Effector memory CD4-positive, alpha-beta T cell (primary cell): Measurements from ENCODE around the gene EFCAB8.

Source experiments
- DNase-seq, 3 donors: peaks; one replicate each; pipeline ENCODE4 v3.0.0-alpha.2; 2020
- H3K27ac ChIP-seq: 2 replicates; pipeline ENCODE4 v1.7.0; 2013; ENCODE audit warnings: mild to moderate bottlenecking, low read length, moderate library complexity; ENCODE audit not compliant: insufficient read depth, poor library complexity, severe bottlenecking
- H3K27me3 ChIP-seq: replicated peaks from 2 replicates; pipeline ENCODE4 v1.7.0; 2013; ENCODE audit warnings: mild to moderate bottlenecking, low read length; ENCODE audit not compliant: insufficient read depth, control insufficient read depth, poor library complexity, severe bottlenecking
- H3K36me3 ChIP-seq: 2 replicates; pipeline ENCODE4 v1.7.0; 2013; ENCODE audit warnings: mild to moderate bottlenecking, low read length, moderate library complexity; ENCODE audit not compliant: control insufficient read depth, insufficient read depth
- H3K4me1 ChIP-seq: 2 replicates; pipeline ENCODE4 v1.7.0; 2013; ENCODE audit warnings: low read length, mild to moderate bottlenecking; ENCODE audit not compliant: control insufficient read depth, insufficient read depth, poor library complexity, severe bottlenecking
- H3K4me3 ChIP-seq: 2 replicates; pipeline ENCODE4 v1.7.0; 2013; ENCODE audit warnings: low read length, low read depth, mild to moderate bottlenecking; ENCODE audit not compliant: insufficient read depth, poor library complexity, severe bottlenecking
- H3K9me3 ChIP-seq: 2 replicates; pipeline ENCODE4 v1.7.0; 2013; ENCODE audit warnings: mild to moderate bottlenecking, low read length, moderate library complexity; ENCODE audit not compliant: control insufficient read depth

EFCAB8 gene

DNA sequence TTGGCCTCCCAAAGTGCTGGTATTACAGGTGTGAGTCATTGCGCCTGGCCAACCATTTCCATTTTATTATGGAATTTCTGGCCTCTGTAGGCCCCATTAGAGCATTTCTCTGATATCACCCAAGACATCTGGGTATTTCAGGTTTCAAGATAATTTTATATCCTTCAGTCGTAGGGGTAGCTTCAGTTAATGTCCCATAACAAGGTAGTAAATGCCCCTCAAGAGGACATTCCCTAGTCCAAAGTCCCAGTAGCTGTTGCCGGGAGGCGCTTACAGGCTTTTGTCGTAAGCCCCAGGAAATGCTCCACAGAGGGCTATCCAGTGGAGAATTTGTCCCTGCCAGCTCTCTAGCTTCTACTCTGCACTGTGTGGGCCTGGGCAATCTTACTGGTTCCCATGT lies 24.4 kb downstream of the EFCAB8 start:
- Histone ChIP-seq H3K4me3 (no peak overlapping the region), H3K36me3 (no peaks in the 10 kb centered on the region), H3K9me3 (no peaks in the 10 kb centered on the region), H3K4me1 (no peaks in the 10 kb centered on the region), H3K27ac (no peak overlapping the region), H3K27me3 (no peaks in the 10 kb centered on the region)
- DNase-seq: no peak

DNA sequence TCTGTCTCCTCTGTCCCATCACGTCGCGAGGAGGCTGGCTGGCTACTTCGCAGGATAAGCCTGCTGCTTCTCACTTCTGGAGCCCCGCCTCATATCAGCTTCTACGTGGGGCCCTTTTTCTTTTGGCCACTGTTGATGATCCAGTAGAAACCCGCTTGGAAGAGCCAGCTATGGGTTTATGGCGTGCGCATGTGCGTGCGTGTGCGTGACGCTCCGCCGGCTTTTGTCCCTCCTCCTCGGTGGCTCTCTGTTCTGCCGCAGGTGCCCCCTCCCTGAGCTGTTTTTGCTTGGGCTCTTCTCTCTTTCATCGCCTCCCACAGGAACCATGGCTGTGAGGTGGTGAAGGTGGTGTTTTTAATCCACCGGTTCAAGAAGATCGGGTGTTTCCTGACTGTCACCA lies 26.5 kb downstream of the EFCAB8 start:
- no peak overlapping the region for H3K4me3 ChIP-seq

DNA sequence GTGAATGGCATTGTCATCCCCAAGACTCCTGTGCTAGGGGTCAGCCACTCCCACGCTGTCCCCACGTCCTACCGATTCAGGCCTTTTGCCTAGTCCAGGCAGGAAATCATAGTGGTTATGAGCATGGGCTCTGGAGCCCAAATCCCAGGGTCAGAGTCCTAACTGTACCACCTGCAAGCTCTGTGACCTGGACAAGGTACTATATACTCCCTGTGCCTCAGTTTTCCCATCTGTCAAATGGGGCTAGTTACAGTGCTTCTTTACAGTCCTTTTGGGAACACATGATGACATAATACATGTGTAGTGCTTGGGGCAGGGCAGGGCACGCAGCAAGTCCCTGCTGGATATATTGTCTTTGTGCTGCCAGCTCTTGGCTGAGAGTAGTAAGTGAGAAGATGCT lies 27.2 kb downstream of the EFCAB8 start:
- no peaks in the 10 kb centered on the region for H3K9me3 ChIP-seq
- DNase-seq: no peak
- H3K27ac ChIP-seq: no peak overlapping the region
- no peaks in the 10 kb centered on the region for H3K4me1 ChIP-seq
- H3K27me3 ChIP-seq: no peaks in the 10 kb centered on the region
- no peak overlapping the region for H3K4me3 ChIP-seq
- no peaks in the 10 kb centered on the region for H3K36me3 ChIP-seq

More for the DNA sequence above, 26.5 kb downstream of the EFCAB8 start:
- no peaks in the 10 kb centered on the region for H3K4me1 ChIP-seq
- no peak for DNase-seq
- H3K27me3 ChIP-seq: no peaks in the 10 kb centered on the region
- no peak overlapping the region for H3K27ac ChIP-seq
- no peaks in the 10 kb centered on the region for H3K36me3 ChIP-seq
- H3K9me3 ChIP-seq: no peaks in the 10 kb centered on the region

DNA sequence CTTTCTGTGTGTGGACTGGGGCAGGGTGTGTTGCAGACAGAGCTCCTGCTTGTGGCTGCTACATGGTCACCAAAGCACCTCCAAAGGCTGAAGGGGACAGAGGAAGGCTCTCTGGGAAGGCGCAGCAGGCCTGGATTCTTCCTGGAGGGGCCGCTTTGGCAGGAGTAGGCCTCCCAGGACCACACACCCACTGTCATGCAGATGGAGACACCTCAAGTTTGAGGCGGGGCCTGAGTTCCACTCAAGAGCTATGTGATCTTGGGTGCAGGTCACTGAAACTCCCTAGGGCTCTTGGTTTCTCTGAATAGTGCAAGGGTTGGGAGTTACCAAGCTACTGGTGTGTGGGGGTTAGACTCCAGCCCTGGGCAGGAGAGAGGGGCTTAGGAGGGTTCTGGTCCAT lies 27.9 kb downstream of the EFCAB8 start:
- Histone ChIP-seq H3K4me1 (no peaks in the 10 kb centered on the region), H3K9me3 (no peaks in the 10 kb centered on the region), H3K27me3 (no peaks in the 10 kb centered on the region), H3K4me3 (no peak overlapping the region), H3K36me3 (no peaks in the 10 kb centered on the region), H3K27ac (no peak overlapping the region)
- DNase-seq: no peak

DNA sequence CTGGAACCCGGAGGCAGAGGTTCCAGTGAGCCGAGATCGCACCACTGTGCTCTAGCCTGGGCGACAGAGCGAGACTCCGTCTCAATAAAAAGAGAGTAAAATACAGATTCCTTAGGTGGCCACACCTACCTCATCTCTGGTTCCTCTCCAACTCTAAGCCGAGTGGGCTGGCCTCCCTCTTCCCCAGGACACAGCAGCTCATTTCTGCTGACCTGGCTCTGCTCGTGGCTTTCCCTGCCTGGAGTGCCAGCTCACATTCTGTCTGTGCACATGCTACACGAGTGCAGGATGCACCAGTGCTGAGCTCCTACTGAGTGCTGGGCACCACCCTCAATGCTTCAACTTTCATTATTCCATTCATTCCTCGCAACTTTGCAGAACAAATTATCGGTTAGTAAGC lies 28.8 kb downstream of the EFCAB8 start:
- Histone ChIP-seq H3K36me3 (no peaks in the 10 kb centered on the region), H3K27me3 (no peaks in the 10 kb centered on the region), H3K9me3 (no peaks in the 10 kb centered on the region), H3K4me1 (no peaks in the 10 kb centered on the region), H3K27ac (no peak overlapping the region), H3K4me3 (no peak overlapping the region)
- no peak for DNase-seq

DNA sequence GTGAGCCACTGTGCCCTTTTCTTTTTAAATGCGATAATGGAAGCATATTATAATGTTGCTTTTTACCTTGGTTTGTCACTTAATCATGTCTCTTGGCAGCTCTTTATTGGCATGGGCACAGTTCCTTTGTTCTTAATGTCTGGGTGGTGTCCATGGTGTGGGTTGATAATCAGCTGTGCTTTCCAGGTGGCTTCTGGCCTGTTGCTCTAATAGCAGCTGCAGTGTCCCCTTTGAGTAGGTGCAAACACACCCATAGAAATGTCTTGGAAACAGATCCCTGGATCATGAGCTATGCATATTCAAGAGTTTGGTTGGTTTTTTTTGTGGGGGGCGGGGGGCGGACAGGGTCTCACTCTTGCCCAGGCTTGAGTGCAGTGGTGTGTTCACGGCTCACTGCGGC lies 29.9 kb downstream of the EFCAB8 start:
- no peaks in the 10 kb centered on the region for H3K36me3 ChIP-seq
- H3K27ac ChIP-seq: no peak overlapping the region
- no peak for DNase-seq
- H3K4me3 ChIP-seq: no peak overlapping the region
- H3K9me3 ChIP-seq: no peaks in the 10 kb centered on the region
- H3K27me3 ChIP-seq: no peaks in the 10 kb centered on the region
- H3K4me1 ChIP-seq: no peaks in the 10 kb centered on the region

DNA sequence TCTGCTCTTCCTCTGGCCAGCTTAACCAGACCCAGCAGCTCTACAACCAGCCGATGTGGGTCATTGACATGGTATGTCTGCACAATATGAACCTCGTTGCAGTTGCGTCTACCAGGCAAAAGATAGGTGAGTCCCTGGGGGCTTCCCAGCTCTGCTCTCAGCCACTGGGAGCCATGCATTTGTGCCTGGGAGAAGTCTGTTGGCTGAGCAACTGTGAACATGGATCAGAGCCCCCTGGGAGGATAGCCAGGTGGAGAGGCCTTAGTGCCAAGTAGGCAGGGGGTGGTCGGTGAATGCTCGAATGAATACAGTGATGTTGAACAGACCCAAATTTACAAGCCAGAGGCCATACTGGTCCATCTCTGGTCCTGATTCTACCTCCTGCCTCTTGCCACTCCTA lies 30.6 kb downstream of the EFCAB8 start:
- DNase-seq: no peak
- Histone ChIP-seq H3K4me1 (no peaks in the 10 kb centered on the region), H3K36me3 (no peaks in the 10 kb centered on the region), H3K4me3 (no peak overlapping the region), H3K27ac (no peak overlapping the region), H3K27me3 (no peaks in the 10 kb centered on the region), H3K9me3 (no peaks in the 10 kb centered on the region)

DNA sequence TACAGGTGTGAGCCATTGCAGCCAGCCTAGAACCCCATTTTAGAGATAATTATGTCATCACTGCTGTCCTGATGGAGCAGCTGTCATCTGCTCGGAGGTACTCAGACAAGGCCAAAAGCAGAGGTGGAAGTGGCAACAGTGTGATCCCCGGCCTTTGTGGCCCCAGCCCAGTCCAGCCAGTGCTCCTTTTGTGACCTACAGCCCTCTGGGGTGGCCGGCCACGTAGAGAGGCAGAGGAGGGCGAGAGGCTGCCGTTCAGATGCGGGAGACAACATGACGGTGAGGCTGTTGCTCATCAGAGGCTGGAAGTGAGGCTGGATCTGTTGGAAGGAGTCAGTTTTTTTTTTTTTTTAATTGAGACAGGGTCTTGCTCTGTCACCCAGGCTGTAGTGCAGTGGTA lies 32.8 kb downstream of the EFCAB8 start:
- no peak for DNase-seq
- H3K36me3 ChIP-seq: no peaks in the 10 kb centered on the region
- no peak overlapping the region for H3K4me3 ChIP-seq
- no peaks in the 10 kb centered on the region for H3K27me3 ChIP-seq
- no peak overlapping the region for H3K27ac ChIP-seq
- H3K9me3 ChIP-seq: no peaks in the 10 kb centered on the region
- no peaks in the 10 kb centered on the region for H3K4me1 ChIP-seq

DNA sequence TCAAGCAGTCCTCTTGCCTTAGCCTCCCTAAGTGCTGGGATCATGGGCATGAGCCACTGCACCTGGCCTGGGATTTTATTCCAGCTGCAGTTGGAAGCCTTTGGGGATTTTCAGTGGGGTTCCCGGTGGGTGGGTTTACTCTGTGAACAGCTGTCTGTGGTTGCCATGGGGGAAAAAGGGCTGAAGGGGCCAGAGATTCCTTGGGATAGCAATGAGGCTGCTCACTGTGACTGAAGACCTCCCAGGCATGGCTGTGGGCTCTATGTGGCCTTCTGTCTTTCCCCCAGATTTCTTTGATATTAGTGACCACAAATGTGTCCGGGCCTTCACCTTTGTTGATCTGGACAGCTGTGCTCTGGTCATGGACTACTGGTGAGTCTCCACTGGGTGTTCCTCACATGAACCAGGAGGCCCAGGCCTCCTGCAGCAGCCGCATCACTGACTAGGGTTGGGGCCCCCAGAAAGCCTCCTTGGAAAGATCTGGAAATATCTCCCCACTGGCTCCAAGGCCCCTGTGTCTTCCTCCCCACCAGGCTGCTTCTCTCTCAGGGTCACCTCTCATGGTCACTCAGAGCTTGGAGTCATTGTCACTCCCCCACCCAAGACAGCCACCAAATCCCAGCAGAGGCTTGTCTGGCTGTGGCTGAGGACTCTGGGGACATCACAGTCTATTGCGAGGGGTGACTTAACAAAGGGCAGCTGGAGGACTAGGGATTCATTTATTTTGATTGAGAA lies 33.4 kb downstream of the EFCAB8 start:
- no peaks in the 10 kb centered on the region for H3K36me3 ChIP-seq
- H3K4me3 ChIP-seq: no peak overlapping the region
- H3K9me3 ChIP-seq: no peaks in the 10 kb centered on the region
- H3K27ac ChIP-seq: no peak overlapping the region
- DNase-seq: no peak
- no peaks in the 10 kb centered on the region for H3K27me3 ChIP-seq
- no peaks in the 10 kb centered on the region for H3K4me1 ChIP-seq

DNA sequence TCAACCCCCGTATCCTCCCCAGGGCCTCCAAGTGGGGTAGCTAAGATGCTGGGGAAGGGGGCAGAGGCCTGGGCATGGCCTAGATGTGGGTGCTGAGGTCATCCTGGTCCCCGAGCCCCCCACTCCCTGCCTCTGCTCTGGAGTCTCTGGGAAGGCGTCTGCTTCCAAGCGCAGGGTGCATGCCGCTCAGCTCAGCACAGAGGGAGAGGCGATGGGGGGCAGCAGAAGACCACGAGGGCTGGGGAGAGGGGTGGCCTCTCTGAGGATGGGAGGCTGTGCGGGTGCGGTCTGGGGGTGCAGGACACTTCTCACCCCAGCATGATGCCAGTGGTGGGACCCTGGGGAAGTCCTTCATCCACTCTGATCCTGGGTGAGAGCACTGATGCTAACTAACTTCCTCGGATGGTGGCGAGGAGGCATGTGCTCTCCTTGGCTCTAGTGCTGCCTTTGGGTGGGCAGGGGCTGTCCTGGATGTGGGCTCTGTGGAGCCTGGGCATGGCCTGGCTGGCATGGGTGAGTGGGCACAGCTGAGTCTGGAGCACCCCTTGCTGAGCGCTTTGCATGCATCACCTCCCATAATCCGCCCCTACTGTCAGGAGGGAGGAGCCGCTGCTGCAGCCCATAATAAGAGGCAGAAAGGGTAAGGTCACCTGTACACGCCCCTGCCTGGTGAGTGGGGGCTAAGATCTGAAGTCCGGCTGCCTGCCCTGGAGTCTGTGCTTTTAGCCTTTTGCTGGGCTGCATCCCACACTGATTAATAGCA lies 34.7 kb downstream of the EFCAB8 start:
- Histone ChIP-seq H3K27ac (no peak overlapping the region), H3K9me3 (no peaks in the 10 kb centered on the region), H3K27me3 (no peaks in the 10 kb centered on the region), H3K4me3 (no peak overlapping the region), H3K36me3 (no peaks in the 10 kb centered on the region), H3K4me1 (no peaks in the 10 kb centered on the region)
- no peak for DNase-seq
